Measurements from ENCODE around the gene ATXN1L.
"Not testable (repeated sequence)": the region's sequence is repeated elsewhere in the genome, so short reads cannot be mapped to it uniquely, and the experiment has no call there.

ATXN1L gene

GRCh38 chr16:71852158-71852557, 6.4 kb downstream of the ATXN1L start:
- no peak for DNase-seq (ENCODE audit: low read depth in 2 of 2)

GRCh38 chr16:71852561-71852960, 6.8 kb downstream of the ATXN1L start:
- no peak for DNase-seq (ENCODE audit: low read depth in 2 of 2)

- DNase-seq (ENCODE audit: low read depth in 2 of 2) = no peak
These were observed 7.6 kb downstream of the ATXN1L start for GRCh38 chr16:71853413-71853812.

GRCh38 chr16:71854369-71854948, 8.7 kb downstream of the ATXN1L start:
- no peak for DNase-seq (ENCODE audit: low read depth in 2 of 2)

- DNase-seq (ENCODE audit: low read depth in 2 of 2) = peak in 1 of 2 donors; percentile 10
These were observed 10.3 kb downstream of the ATXN1L start for GRCh38 chr16:71855937-71856662.

- no peak for DNase-seq (ENCODE audit: low read depth in 2 of 2)
These were observed 14.2 kb downstream of the ATXN1L start for GRCh38 chr16:71859762-71860521.

- no peak for DNase-seq (ENCODE audit: low read depth in 2 of 2)
These were observed 18.2 kb downstream of the ATXN1L start for GRCh38 chr16:71863995-71864394.

- DNase-seq (ENCODE audit: low read depth in 2 of 2) = no peak
These were observed 19.5 kb downstream of the ATXN1L start for GRCh38 chr16:71865173-71865863.

GRCh38 chr16:71867175-71867574, 21.4 kb downstream of the ATXN1L start:
- DNase-seq (ENCODE audit: low read depth in 2 of 2) = not testable (repeated sequence)

- DNase-seq (ENCODE audit: low read depth in 2 of 2) = no peak
These were observed 22.2 kb downstream of the ATXN1L start for GRCh38 chr16:71867939-71868338.

- DNase-seq (ENCODE audit: low read depth in 2 of 2) = no peak
These were observed 23.3 kb downstream of the ATXN1L start for GRCh38 chr16:71869089-71869488.

- DNase-seq (ENCODE audit: low read depth in 2 of 2) = no peak
These were observed 25.0 kb downstream of the ATXN1L start for GRCh38 chr16:71870818-71871217.

- no peak for DNase-seq (ENCODE audit: low read depth in 2 of 2)
These were observed 27.4 kb downstream of the ATXN1L start for GRCh38 chr16:71873199-71873598.

- DNase-seq (ENCODE audit: low read depth in 2 of 2) = no peak
These were observed 33.1 kb downstream of the ATXN1L start for GRCh38 chr16:71878911-71879310.

- DNase-seq (ENCODE audit: low read depth in 2 of 2) = no peak
These were observed 34.4 kb downstream of the ATXN1L start for GRCh38 chr16:71880176-71880575.

- DNase-seq (ENCODE audit: low read depth in 2 of 2) = peak; percentile 39 to 69
These were observed 36.9 kb downstream of the ATXN1L start for GRCh38 chr16:71882505-71883167.

GRCh38 chr16:71883168-71883848, 37.5 kb downstream of the ATXN1L start:
- DNase-seq (ENCODE audit: low read depth in 2 of 2) = peak in 1 of 2 donors; percentile 73

GRCh38 chr16:71883849-71884638, 38.3 kb downstream of the ATXN1L start, which contains the start of gene ZNF821:
Gene ZNF821 (minus strand): TSS chr16:71884182. CDS start chr16:71879946, 4,236 bp downstream.
- DNase-seq (ENCODE audit: low read depth in 2 of 2) = peak; percentile 48 to 66

- DNase-seq (ENCODE audit: low read depth in 2 of 2) = no peak
These were observed 39.5 kb downstream of the ATXN1L start for GRCh38 chr16:71885261-71885650.

GRCh38 chr16:71889147-71889546, 43.4 kb downstream of the ATXN1L start:
- DNase-seq (ENCODE audit: low read depth in 2 of 2) = no peak

Measured in stimulated activated CD8-positive, alpha-beta memory T cell treated with anti-CD3 and anti-CD28 coated beads, Interleukin-7, amount 100 ng/mL, for 4 hours (primary cell).